Panc1 (cell line): ENCODE results near the gene KIF12.

ENCODE experiments used
- POLR2AphosphoS5 ChIP-seq: IDR thresholded peaks from 2 replicates; pipeline ENCODE4 v1.6.1; 2012; ENCODE audit warnings: mild to moderate bottlenecking, low read depth, low read length, moderate library complexity
- TCF7L2 ChIP-seq: IDR thresholded peaks from 2 replicates; pipeline ENCODE4 v1.6.1; 2011; ENCODE audit warnings: mild to moderate bottlenecking, low read depth, low read length, inconsistent platforms
- TF ChIP-seq, protein P1 (sequence below): fragments of 450-650 bp; IDR thresholded peaks from 2 replicates; pipeline ENCODE4 v1.5.1; 2017; ENCODE audit warnings: mild to moderate bottlenecking
- TF ChIP-seq, protein P2 (sequence below), 2 experiments: IDR thresholded peaks; 2 replicates each; pipeline ENCODE4 v1.6.1; 2011 to 2012; ENCODE audit warnings: low read depth in 2 of 2, control low read depth in 1 of 2, low read length in 1 of 2, mild to moderate bottlenecking in 1 of 2, moderate library complexity in 1 of 2; ENCODE audit not compliant: insufficient read depth in 1 of 2

DNA sequence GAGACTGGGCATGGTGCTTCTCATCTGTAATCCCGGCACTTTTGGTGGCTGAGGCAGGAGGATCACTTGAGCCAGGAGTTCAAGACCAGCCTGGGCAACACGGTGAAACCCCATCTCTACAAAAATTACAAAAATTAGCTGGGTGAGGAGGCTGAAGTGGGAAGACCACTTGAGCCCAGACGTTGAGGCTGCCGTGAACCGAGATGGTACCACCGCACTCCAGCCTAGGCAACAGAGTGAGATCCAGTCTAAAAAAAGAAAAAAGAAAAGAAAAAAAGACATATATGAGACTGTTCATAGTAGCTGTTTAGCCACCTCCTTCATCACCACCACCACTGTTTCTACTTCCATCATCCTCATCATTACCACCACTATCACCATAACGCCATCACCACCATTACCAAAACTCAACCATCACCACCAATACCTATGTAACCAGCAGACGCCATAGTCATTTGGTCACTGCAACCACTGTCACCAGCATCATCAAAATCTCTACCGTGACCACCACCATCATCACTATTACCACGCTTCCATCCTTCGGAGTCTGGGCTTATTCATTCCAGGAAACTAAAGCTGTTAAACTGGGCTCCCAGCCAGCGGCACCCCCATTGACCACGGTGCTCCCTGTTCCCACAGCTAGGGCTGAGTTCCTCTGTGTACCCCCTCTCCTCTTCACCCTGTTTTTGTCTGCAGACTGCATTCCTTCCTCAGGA lies 8.4 kb upstream of the KIF12 start:
- TF ChIP-seq, protein P1, sequence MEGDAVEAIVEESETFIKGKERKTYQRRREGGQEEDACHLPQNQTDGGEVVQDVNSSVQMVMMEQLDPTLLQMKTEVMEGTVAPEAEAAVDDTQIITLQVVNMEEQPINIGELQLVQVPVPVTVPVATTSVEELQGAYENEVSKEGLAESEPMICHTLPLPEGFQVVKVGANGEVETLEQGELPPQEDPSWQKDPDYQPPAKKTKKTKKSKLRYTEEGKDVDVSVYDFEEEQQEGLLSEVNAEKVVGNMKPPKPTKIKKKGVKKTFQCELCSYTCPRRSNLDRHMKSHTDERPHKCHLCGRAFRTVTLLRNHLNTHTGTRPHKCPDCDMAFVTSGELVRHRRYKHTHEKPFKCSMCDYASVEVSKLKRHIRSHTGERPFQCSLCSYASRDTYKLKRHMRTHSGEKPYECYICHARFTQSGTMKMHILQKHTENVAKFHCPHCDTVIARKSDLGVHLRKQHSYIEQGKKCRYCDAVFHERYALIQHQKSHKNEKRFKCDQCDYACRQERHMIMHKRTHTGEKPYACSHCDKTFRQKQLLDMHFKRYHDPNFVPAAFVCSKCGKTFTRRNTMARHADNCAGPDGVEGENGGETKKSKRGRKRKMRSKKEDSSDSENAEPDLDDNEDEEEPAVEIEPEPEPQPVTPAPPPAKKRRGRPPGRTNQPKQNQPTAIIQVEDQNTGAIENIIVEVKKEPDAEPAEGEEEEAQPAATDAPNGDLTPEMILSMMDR, result no peak
- TF ChIP-seq TCF7L2 (no peak), POLR2AphosphoS5 (no peak)
- TF ChIP-seq, protein P2, sequence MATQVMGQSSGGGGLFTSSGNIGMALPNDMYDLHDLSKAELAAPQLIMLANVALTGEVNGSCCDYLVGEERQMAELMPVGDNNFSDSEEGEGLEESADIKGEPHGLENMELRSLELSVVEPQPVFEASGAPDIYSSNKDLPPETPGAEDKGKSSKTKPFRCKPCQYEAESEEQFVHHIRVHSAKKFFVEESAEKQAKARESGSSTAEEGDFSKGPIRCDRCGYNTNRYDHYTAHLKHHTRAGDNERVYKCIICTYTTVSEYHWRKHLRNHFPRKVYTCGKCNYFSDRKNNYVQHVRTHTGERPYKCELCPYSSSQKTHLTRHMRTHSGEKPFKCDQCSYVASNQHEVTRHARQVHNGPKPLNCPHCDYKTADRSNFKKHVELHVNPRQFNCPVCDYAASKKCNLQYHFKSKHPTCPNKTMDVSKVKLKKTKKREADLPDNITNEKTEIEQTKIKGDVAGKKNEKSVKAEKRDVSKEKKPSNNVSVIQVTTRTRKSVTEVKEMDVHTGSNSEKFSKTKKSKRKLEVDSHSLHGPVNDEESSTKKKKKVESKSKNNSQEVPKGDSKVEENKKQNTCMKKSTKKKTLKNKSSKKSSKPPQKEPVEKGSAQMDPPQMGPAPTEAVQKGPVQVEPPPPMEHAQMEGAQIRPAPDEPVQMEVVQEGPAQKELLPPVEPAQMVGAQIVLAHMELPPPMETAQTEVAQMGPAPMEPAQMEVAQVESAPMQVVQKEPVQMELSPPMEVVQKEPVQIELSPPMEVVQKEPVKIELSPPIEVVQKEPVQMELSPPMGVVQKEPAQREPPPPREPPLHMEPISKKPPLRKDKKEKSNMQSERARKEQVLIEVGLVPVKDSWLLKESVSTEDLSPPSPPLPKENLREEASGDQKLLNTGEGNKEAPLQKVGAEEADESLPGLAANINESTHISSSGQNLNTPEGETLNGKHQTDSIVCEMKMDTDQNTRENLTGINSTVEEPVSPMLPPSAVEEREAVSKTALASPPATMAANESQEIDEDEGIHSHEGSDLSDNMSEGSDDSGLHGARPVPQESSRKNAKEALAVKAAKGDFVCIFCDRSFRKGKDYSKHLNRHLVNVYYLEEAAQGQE (IDR thresholded peaks at IDR 0.05; ENCODE audit: insufficient read depth in 1 of 2, low read depth in 2 of 2, low read length in 1 of 2), result no peak
